Hematopoietic multipotent progenitor cell treated with erythropoietin and hydrocortisone succinate and interleukin-3 and kit ligand, for 6 days (in vitro differentiated cells): ENCODE measurements around the gene FNDC3A.
A peak's percentile ranks its signal among the peaks of the same experiment; 100 is the strongest.
"Not testable (repeated sequence)": the region's sequence is repeated elsewhere in the genome, so short reads cannot be mapped to it uniquely, and the experiment has no call there.

ENCODE experiments used
- DNase-seq: peaks from one replicate; pipeline ENCODE4 v3.0.0-alpha.2; 2015

Gene FNDC3A

DNA sequence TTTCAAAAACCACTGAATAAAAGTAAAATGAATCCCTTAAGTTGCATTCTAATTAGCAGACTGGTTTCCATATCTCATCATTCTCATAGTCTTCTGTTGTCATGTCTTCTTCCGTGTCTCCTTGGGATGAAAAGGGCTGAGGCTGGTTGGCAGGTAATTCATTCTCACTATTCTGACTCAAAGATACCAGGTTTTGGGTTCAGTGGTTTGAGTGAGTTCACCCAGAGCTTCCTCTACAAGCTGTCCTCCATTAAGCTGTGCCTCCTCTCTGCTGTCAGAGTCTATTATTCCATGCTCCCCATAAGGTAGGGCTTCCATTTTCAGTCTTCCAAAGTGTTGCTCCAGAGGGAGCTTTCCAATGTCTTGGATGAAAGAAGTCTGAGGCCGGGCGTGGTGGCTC lies 68.3 kb downstream of the FNDC3A start:
- no peak for DNase-seq

DNA sequence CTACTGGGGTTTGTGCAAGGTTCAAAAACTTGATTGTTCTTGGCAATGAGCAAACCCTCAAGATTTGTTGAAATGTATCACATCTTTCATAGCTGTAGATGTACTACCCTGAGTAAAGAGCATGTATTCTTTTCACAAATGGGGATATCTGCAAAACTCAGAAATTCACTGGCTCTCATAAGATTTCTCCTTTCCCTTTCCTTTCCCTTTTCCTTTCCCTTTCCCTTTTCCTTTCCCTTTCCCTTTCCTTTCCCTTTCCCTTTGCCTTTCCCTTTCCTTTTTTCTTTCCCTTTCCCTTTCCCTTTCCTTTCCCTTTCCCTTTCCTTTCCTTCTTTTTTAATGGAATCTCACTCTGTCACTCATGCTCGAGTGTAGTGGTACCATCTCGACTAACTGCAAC lies 69.1 kb downstream of the FNDC3A start:
- no peak for DNase-seq

DNA sequence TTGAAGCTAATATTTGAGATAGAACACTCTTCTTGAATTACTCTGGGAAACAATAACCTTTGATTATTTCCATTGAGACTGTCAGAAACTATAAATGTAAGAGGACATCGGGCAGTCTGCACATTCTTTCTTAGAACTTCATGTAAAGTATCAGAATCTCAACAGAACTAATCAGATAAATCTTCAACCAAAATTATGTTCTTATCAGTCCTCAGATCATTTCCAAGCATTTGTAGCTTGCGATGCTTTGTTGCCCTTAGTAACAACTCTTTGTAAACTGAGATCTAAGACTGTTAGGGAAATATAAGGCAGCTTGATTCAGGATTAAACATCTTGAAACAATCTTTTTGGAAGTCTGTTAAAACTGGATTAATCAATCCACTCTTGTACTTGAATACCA lies 70.3 kb downstream of the FNDC3A start:
- DNase-seq = no peak

DNA sequence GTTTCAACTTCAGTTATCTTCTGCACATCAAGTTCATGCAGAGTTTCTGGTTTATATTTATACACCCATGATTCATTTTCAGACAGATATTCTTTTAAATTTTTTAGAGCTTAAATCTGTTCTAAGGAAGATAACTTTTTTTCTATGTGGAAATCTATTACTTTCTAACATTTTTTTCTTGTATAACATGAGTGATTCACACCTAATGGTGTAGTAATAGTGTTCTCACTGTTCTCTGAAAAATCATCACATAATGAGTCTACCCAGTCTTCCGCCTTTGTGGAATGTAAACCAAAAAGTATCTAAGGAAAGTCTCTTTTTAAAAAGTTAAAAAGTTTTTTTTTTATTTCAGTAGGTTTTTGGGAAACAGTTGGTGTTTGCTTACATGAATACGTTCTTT lies 70.8 kb downstream of the FNDC3A start:
- DNase-seq = no peak

DNA sequence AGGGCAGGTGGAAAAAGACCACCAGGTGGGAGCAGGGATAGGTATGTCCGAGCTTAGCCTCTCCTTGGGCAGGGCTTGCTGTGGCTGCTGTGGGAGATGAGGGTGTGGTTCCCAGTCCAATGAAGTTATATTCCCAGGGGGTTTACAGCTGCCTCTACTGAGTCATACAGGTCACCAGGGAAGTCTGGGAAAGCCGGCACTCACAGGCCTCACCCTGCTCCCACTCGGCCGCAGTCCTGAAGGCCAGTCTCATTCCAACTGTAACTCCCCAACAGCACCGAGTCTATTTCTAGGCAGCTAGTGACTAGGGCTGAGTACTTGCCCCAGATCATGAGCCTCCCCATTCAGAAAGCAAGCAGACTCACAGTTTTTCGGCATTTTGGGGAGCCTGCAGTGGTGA lies 77.1 kb downstream of the FNDC3A start:
- no peak for DNase-seq

DNA sequence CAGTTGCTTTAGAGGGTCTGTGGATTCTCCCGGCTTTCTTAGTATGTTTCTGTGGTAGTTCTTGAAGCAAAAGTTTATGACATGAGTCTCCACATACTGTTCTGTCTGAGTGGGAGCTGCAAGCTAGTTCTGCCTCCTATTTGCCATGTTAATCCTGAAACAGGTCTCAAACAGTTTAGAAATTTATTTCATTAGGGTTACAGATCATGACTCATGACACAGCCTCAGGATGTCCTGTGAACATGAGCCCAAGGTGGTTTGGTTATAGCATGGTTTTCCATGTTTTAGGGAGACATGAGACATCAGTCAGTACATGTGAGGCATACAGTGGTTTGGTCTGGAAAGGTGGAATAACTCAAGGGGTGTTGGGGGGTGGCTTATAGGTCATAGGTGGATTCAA lies 77.5 kb downstream of the FNDC3A start:
- DNase-seq = no peak

DNA sequence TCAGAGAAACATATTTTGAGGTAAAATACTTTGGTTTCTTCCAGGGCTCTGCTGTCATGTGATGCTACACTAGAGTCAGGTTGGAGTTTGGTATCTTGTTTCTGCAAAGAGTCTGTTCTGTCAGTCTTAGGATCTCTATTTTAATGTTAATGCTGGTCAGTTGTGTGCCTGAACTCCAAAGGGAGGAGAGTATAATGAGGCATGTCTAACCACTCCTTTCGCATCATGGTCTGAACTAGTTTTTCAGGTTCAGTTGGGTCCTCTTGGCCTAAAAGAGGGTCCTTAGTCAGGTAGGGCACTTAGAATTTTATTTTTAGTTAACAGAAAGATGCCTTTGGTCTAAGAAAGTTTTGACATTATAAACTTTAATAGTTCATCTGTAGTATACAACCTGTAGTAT lies 78.2 kb downstream of the FNDC3A start:
- DNase-seq = no peak

DNA sequence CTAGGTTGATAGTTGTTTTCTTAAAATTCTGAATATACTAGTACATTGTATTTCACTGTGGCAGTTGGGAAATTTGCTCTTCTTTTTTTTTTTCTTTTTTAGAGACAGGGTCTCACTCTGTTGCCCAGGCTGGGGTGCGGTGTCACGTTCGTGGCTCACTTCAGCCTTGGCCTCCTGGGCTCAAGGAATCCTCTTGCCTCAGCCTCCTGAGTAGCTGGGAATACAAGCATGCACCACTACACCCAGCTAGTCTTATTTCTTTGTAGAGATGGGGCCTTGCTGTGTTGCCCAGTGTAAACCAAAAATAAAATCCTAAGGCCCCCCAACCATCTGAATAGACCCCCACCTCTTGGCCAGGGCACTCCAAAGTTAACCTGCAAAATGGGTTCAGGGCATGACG lies 79.3 kb downstream of the FNDC3A start:
- DNase-seq = no peak

DNA sequence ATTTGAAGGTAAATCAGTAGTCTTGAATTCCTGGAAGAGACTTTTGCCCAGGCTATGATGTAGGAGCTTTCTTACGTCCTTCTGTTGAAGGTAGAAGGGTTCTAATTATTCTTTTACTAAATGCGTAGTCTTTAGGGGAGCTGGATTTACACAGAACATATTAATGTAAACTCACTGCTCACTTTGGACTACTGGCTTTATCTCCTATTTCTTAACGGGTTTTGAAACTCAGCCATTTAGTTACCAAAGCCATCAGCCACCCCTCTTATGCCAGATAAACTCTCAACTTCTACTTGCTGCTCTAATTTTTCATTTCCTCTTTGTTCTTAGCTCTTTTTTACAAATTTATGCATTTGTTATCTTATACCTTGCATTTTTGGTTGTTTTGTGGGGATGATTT lies 81.5 kb downstream of the FNDC3A start:
- peak; percentile 37 for DNase-seq

DNA sequence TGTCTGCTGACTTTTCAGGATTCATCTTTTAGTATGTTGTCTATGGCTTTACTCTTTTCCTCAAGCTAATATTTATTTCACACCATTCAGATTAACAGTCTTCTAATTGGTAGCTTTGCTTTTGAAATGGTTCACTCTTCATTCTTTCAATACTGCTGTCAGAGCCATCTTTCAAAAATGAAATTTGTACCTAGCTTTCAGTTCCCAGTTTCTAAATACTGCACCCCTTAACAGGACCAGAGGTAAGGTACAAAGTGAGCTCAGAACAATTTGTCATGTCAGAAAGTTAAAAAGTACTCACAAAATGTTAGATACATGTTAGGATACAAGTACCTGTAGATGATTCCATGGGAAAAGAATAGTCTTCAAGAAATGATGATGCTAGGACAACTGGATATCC lies 83.0 kb downstream of the FNDC3A start:
- no peak for DNase-seq

DNA sequence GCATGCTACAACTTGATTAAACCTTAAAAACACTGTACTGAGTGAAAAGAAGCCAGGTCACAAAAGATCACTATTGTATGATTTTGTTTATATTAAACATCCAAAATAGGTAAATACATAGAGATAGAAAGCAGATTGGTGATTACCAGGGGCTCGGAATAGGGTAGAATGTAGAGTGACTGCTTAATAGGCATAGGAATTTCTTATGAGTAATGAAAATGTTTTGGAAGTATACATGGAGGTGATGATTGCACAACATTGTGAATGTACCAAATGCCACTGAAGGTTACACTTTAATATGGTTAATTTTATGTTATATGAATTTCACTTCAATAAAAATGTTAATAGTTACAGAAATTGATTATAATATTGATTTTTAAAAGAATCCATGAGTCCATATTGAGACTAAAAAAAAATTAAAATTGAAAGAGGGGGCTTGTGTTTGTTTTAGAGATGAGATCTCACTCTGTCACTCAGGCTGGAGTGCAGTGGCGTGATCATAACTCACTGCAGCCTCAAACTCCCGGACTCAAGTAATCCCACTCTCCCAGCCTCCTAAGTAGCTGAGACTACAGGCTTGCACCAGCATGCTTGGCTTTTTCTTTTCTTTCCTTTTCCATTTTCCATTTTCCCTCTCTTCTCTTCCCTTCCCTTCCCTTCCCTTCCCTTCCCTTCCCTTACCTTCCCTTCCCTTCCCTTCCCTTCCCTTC lies 85.1 kb downstream of the FNDC3A start:
- DNase-seq = no peak

DNA sequence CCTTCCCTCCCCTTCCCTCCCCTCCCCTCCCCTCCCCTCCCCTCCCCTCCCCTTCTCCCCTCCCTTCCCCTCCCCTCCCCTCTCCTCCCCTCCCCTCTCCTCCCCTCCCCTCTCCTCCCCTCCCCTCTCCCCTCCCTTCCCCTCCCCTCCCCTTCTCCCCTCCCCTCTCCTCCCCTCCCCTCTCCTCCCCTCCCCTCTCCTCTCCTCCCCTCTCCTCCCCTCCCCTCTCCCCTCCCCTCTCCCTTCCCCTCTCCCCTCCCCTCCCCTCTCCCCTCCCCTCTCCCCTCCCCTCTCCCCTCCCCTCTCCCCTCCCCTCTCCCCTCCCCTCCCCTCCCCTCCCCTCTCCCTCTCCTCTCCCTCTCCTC lies 85.7 kb downstream of the FNDC3A start:
- not testable (repeated sequence) for DNase-seq

DNA sequence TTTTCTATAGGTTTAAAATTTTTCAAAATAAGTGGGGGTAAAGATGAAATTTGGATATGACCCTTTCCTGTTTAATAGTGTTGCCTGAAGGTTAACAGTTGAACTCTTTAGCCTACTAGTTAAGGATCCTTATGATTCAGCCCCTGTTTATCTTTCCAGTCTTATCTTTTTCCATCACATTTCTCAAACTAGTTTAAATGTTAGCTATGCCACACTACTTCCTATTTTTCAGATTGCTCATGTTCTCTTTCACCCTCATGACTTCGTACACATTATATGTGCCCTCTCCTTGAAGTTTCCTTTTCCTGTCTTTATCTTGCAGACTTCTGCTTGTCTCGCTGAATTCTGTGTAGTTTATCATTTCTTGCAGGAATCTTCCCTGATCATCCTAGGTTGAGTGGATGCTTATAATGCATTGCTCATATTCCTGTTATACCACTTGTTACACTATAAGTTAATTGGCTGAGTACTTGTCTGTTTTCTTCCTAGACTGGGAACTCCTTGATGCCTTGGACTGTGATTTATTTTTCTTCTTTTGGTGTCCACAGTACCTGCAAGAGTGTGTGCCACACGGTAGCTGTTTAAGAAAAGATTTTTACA lies 86.7 kb downstream of the FNDC3A start:
- peak; percentile 79 for DNase-seq

DNA sequence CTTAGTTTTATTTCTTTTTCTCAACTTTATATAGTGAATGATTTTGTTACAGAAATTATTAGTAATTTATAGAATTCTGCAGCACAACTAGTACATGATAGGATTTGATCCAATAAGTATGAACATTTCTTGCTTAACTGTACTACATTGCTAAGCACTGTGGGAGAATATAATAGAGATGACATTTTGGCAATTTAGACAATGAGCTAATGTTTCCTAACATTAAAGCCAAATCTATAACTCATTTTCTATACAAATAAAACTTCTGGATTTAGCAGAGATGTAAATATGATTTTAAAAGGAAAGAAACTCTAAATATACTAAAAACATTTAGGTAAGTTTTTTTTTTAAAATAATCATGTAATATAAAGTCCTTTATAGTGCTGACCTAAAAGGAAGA lies 87.3 kb downstream of the FNDC3A start:
- DNase-seq = no peak

DNA sequence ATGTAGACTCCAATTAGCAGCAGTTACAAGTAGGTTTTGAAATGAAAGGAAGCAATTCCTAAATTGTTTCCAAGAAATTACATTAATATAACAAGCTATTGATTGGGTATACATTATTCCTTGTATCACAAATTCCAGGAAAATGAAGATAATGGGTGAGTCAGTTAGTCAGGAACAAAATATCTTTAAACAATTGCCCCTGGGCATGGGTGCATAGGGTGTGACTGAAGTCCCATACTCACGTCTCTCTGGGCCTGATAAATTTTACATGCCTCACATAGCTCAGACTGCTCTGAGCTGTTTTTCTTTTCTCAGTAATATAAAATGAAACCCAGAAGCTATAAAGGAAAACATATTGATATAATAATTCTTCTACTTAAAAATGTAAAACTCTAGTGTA lies 87.8 kb downstream of the FNDC3A start:
- peak; percentile 55 for DNase-seq

DNA sequence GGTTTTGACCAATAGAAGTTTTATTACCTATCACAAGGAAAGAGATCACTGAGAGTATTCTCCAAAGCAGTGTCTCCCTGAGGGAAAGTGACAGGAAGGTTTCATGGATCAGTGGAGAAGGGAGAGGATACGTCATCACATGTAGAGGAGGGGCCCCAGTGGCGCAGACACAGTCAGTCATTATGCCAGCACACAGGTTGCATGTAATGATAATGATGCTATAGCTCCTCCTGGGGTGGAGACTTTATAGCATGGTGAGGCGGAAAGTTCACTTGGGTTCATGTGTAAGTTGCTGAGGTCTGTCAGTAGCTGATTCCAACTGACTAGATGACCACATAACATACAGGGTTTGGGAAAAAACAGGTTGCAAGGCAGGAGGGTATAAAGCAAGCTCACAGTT lies 88.8 kb downstream of the FNDC3A start:
- DNase-seq = peak; percentile 81

DNA sequence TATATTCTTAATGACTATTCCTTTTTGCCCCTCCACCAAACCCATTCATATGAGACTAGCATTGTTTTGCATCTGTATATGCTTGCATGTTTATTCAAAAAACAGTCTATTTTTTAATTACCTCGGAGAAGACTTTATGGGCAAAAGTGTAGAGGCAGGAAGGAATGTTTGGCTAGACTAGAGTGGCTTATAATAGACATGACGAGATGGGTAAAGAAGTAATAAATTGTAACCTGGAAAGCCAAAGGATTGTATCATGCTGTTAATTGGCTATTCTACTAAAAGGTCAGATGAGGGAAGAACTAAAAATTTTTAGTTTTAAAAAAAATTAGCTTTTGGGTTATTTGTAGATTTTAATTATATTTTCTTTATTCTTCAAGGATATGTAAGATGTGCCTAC lies 91.1 kb downstream of the FNDC3A start:
- no peak for DNase-seq

DNA sequence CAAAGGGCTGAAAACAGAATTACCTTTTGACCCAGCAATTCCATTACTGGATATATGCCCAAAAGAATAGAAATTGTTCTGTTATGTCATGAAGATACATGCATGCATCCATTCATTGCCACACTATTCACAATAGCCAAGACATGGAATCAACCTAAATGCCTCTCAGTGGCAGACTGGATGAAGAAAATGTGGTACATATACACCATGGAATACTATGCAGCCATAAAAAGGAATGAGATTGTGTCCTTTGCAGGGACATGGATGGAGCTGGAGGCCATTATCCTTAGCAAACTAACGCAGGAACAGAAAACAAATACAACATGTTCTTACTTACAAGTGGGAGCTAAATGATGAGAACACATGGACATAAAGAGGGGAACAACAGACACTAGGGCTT lies 92.8 kb downstream of the FNDC3A start:
- not testable (repeated sequence) for DNase-seq

DNA sequence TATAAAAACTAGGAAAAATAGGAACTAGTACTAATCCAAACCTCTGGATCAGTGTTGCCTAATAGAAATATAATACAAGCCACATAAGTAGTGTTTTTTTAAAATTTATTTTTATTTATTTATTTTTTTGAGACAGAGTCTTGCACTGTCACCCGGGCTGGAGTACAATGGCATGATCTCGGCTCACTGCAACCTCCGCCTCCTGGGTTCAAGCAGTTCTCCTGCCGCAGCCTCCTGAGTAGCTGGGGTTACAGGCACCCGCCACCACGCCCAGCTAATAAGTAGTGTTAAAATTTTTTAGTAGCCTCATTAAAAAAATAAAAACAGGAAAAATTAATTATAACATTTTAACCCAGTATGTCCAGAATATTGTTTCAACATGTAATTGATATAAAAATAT lies 94.3 kb downstream of the FNDC3A start:
- not testable (repeated sequence) for DNase-seq

DNA sequence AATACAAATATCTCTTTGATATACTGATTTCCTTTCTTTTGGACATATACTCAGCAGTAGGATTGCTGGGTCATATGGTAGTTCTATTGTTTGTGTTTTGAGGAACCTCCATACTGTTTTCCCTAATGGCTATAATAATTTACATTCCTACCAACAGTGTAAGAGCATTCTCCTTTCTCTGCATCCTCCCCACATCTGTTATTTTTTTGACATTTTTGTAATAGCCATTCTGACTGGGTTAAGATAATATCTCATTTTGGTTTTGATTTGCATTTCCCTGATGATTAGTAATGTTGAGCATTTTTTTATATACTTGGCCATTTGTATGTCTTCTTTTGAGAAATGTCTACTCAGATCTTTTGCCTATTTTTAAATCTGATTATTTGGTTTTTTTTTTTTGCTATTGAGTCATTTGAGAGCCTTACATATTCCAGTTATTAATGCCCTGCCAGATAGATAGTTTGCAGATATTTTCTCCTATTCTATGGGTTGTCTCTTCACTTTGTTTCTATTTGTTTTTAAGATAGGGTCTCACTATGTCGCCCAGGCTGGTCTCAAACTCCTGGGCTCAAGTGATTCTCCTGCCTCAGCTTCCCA lies 95.7 kb downstream of the FNDC3A start:
- DNase-seq = no peak

DNA sequence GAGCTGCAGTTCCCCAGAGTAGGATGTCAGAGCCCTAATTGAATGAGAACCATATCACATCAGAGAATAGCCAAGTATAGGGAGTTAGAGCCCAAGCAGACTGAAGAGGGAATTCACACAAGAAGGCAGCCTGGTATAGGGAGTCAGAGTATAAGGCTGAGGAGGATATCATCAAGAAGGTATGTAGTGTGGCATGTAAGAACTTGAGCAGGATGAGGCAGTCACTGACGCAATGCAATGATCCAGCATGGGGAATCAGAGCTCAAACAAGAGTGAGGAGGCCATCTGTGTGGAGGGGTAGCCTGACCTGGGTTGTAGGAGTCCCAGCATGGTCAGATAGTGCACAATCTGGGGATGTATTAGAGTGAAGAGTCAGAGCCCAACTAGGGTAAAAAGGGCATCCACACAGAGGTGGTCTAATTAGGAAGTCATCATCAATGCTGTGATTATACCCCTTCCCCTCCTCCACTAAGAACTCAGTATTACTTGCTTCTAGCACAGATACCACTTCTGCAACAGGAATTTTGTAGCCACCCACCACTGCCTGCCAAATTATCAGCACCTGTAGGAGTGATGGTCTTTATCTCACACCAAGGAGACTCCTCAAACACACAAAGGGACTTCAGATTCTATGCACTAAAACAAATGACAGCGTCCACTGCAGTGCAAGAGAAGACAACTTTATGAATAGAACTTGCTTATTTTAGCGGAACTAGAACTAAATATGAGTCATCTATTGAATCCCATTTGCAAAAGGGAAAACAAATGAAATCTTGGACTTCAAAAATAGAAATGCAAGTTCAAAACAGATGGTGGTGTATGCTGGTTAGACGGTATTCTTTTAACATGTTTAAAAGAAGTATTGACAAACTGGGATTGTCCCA lies 107.2 kb downstream of the FNDC3A start:
- DNase-seq = no peak

DNA sequence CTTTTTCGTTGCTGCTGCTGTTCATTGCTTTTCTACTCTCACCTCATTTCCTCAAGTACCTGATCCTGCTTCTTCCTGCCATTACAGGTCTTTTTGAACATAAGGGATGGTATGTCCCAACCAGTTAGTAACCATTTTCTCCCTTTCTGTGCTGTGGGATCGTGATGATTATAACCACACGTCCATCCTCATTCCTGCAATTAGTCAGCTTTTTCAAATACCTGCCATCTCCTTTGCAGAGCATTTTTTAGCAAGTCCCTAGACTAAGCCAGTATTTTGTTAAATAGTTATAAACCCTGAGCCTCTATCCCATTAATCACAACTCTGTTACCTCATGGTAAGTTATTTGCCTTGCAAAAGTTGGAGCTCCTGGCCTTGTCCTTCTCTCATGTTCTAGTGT lies 109.2 kb downstream of the FNDC3A start:
- no peak for DNase-seq

DNA sequence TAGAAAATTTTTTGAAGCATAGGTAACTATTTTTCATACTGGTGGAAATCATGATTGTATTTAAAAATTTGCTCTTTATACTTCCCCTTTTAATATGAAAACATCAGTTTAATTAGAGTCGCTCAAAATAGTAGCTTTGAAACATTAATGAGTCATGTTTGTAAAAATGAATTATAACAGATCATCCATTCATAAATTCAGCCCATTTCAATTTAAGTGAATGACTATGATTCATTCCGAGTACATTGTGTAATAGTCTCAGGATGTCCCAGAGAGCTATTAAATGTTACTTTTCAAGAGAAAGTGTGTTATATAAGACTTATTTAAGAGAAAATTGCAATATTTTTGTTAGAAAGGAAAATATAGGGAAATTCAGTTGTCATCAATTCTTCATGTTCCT lies 111.0 kb downstream of the FNDC3A start:
- no peak for DNase-seq

DNA sequence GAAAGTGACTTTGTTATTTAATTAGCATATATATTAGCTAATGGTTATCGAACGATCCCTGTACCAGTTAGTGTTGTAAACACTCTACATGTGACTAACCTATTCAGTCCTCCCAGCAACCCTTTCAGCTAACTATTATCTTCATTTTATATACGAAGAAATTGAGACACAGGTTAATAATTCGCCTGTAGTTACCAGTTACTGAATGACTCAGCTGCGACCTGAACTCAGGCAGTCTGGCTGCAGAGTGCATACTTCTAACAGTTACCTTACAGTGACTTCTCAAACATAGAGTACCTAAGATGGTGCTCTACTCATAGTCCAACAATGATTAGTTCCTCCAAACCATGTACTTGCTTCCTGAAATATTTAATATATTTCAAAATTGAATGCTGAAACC lies 117.7 kb downstream of the FNDC3A start:
- DNase-seq = no peak
